HK-2 (cell line): ENCODE measurements around the gene DMRT3.

Experiments used
- DNase-seq: peaks from one replicate; pipeline ENCODE4 v3.0.0-alpha.2; 2018; ENCODE audit not compliant: unreplicated experiment

Gene DMRT3, protein sequence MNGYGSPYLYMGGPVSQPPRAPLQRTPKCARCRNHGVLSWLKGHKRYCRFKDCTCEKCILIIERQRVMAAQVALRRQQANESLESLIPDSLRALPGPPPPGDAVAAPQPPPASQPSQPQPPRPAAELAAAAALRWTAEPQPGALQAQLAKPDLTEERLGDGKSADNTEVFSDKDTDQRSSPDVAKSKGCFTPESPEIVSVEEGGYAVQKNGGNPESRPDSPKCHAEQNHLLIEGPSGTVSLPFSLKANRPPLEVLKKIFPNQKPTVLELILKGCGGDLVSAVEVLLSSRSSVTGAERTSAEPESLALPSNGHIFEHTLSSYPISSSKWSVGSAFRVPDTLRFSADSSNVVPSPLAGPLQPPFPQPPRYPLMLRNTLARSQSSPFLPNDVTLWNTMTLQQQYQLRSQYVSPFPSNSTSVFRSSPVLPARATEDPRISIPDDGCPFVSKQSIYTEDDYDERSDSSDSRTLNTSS

GRCh38 chr9:976258-976942 lies at the start of gene DMRT3:
Gene DMRT3 (plus strand): TSS chr9:976655. CDS start chr9:977002, 347 bp downstream.
- no peak for DNase-seq

DNA sequence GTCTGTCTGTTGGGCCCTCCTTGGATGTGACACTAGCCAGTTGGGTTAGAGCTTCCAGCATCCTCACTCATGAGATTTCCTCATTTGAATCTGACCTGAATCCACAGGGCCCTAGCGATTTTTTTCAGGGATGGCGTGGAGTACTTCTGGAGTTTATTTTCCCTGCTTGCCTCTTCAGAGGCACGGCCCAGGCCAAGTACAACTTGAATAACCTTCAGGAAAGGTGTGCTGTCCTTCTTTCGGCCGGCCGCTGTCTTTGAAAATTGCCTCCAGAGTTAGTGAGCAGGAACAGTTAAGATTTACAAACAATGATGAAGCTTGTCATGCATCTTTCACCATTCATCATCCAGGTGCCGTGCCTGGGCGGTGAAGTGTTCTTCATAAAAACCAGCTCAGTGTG lies 49.5 kb upstream of the DMRT3 start:
- no peak for DNase-seq

DNA sequence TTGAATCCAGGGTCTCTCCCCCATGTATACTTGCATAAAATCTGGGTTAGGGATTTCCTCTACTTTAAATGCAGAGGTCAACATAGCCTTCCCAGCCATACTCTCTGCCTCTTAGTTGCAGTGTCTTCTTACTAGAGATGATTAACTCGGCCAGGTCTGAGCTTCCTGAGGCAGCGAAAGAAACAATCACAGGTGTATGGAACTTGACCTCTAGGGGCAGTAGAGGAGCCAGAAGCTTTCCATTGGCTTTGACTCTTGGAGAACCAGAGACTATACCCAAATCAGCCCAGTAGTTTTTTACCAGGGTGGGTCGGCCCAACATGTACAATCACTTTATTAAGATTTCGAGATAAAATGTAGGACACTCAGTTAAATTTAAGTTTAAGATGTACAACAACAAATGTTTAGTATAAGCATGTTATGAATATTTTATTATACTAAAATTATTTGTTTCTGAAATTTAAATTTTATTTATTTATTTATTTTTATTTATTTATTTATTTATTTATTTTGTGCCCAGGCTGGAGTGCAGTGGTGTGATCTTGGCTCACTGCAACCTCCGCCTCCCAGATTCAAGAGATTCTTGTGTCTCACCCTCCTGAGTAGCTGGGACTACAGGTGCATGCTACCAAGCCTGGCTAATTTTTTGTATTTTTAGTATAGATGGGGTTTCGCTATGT lies 48.0 kb upstream of the DMRT3 start:
- peak; percentile 16 for DNase-seq

DNA sequence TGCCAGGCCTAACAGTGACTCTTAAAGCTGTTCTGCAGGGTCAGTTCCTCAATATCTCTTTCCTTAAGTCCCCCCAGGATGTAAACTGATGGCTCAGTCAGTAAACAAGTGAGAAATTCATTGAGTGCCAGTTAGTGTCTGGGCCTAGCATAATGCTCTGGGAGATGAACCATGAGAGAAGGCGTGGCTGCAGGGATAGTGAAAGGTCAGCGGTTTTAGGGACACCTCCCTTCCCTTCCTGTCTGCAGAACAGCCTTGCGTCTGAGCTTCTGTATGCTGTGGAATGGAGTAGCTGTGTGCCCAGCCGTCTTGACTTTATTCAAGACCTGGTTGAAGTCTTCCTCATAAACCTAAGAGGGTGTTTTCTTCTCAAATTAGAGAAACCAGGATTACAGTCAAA lies 46.7 kb upstream of the DMRT3 start:
- DNase-seq = no peak

DNA sequence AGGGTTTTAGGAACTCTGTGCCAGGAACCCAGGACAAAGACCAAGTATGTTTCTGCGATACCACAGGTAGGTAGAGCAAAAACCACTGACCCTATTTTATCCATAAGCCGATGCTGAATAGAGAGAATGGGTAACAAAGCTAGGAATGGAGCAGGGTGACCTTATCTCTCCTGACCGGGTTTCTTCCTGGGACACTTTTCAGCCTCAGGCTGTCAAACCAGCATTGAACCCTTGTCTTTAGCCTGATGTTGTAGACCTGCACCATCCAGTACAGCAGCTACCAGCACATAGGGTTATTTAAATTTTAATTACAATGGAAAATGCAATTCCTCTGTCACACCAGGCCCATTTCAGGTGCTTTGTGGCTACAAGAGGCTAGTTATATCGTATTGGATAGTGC lies 43.1 kb upstream of the DMRT3 start:
- DNase-seq = no peak

DNA sequence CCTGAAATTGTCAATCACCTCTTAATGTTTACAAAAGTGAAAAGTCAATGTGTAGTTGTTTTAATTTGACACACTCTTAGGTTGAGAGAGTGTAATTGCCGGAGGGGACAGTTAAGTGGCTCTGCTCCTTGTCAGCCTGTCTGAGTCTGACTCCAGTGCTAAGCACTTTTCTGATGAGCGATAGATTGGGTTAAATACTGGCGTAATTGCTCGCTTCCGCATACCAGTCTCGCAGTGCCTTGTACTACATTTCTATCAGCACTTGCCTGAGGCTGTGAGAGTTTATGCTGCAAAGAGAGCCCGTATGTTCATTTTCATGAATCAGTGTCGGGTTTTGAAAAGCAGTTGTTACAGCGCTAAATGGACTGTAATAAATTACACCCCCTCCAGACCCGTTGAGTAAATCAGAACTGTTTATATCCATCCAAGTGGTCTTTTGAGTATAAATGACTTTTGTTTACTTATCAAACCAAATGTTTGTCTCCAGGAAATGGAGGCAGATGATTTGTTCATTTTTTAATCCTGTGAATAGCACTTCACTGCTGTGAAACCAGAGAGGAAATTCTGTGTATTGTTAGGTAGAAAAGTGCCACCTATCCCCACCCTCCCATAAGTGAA lies 41.0 kb upstream of the DMRT3 start:
- no peak for DNase-seq

GRCh38 chr9:942805-943580 lies 33.5 kb upstream of the DMRT3 start:
- no peak for DNase-seq

DNA sequence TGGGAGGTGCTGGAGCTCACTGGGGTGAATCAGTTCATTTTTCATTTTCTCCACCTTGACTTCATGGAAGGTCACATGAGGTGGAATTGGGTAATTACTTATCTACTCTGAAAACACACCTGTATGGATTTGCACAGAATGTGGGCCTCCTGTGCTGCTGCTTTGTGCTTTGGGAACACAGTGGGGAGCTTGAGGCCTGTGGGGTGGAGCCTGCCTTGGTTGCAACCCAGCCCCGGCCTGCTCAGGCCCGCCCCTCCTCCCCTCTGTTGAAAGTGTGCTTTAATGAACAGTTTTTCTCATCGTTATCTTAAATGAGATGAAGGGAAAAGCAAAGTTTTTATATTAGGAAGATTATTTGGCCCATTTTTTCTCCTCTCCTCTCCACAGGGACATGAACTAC lies 28.5 kb upstream of the DMRT3 start:
- DNase-seq = no peak

DNA sequence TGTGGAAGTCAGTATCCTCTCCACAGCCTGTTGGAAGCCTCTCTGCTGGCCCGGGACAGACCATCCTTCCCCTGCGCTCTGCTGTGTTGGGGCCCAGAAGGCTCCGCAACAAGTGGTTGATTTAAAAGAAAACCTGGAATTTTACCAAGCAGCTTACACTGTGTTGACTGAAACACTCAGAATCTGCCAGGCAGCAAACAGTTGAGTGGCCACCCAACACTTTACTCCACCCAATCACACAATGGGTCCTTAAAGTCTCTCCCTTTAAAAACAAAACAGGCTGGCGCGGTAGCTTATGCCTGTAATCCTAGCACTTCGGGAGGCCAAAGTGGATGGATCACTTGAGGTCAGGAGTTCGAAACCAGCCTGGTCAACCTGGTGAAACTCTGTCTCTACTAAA lies 28.0 kb upstream of the DMRT3 start:
- DNase-seq = no peak

- no peak for DNase-seq
These were observed 26.3 kb upstream of the DMRT3 start for GRCh38 chr9:950139-950538.

DNA sequence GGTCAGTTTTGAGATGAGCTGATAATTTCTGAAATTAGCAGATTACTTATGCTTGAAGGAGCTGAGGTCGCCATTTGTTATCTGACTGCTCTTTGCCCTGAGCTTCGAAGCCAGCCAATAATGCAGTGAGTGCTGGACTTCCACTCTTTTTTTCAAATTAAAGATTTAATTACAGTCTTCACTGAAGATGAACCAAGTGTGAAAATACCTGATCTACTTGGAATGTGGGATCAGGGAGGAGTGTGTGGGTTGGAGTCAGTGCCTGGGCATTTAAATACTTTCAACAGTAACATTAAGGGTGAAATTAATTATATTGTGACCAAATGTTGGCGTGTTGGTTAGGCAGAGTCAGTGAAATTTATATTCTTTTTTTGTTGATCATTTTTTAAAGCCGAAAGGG lies 23.9 kb upstream of the DMRT3 start:
- DNase-seq = no peak

DNA sequence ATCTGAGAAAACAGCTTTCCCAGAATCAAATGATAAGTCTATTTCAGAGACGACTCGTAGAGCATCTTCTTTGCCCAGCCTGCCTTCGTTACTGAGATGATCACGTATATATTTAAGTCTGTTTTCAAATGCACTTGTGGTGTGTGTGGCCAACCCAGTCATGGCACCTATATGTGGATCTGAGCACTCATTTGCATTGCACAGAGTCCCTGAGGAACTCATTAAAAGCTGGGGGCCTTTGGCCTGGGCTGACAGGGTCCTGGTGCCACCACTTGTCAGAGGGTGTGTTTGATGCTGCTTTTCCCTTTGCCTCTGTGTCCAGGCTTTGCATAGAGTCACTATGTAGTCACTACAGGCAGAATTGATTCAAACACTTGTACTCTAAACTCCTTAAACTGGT lies 17.4 kb upstream of the DMRT3 start:
- no peak for DNase-seq

DNA sequence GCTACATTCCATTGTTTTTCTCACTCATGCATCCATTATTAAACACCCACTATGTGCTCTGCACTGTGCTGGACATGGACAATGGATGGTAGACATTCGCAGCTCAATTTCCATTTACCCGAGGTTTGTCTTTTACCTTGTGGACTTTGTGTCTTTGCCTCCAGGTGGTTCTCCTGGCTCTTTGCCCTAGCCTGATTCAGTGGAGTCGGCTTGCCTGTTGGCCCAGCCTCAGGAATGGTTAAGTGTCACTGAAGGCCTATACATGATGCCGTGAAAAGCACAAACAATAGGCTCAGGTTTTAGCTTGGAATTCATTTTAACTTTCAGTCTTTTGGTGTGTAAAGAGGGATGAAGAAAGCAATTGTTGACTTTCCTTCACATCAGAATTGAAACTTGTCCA lies 16.5 kb upstream of the DMRT3 start:
- DNase-seq = no peak

DNA sequence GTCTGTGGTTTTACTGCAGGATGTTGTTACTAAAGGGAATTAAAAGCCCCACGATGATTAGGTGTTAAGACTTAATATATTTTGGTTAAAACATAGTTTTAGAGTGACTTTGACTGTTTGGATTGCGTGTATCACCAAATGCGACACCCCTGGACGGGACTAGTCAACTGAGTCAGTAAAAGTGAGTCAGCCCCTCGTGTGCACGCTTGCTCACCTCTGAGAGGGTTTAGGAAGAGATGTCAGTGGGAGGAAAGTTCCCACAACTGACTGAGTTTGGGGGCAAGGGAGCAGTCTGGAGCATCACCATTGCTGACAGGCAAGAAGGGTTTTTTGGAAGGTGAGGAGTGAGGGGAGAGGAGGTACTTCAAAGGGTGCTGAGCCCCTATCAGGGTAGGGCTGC lies 14.4 kb upstream of the DMRT3 start:
- DNase-seq = no peak

GRCh38 chr9:965497-965896 lies 11.0 kb upstream of the DMRT3 start:
- no peak for DNase-seq

DNA sequence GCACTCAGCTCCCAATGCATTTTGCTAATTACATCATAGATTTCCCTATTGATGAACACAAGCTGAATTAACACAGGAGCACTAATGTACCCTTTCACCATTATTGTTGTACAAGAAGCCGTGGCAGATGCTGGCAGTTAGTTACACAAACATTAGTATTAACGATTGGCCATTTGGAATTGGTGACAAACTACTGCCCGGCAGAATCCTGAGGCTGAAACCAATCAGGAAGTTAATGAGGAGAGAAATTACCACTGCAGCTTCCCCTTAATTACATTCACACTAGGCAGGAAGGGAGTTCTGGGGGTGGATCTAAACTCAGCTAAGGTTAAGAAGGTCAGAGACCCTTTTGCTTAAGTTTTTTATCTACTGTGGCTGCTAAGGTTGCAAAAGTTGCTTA lies 9.6 kb upstream of the DMRT3 start:
- no peak for DNase-seq

DNA sequence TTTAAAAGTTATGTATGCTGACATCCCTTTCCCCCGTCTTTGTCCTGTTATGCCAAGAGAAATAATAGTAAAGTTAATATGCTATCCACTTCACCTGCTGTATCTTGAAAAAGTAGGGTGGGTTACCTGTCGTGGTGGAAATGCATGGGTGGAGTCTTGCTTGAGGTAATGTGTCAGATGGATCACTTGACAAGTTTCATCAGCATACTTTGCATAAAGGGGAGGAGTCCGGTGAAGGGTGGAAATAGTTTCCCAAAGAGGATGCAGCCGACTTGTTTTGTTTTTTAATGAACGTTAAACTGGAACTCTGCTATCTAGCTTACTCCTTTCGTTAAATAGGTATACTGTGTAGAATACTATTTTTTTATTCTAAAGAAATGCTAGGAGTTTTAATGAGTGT lies 9.0 kb upstream of the DMRT3 start:
- no peak for DNase-seq

DNA sequence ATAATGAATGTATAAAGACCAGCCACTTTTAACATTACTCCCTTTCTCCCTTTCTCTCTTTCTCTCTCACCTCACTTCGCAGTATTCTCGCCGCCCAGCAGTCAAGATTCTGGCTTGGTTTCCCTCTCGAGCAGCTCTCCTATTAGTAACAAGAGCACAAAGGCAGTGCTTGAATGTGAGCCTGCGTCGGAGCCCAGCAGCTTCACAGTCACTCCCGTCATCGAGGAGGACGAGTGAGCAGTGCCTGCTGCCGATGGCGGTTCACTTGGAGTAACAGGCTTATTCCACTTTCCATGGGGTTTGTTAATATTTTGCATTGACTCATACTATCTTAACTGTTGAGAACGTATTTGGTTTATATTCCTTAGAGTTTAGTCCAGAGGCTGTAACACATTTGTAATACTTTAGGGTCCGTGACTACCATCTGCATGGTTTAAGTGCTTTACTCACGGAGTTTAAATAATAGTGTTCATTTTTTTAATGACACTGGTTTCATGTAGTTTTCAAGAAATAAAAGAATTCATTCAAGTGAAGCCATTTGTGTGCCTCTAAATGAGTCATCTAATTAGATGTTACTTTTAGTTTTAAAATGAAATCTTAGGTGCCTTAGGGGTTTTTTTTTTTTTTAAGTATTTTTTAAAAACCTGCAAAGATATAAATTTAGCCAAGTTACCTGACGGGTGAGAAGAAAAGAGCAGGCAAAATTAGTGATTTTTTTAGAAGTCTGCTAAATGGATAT lies 8.4 kb upstream of the DMRT3 start:
- no peak for DNase-seq

- DNase-seq = no peak
These were observed 6.9 kb upstream of the DMRT3 start for GRCh38 chr9:969310-970150.
